ENCODE results near the gene DAZAP1. TPM values are rescaled to one million over a fixed set of nuclear protein-coding genes. Genes with fewer than 3 reads are reported as not detected.

The DAZAP1 gene
- total and polyA plus RNA-seq, 2 of the 4 experiments (the other 2 are of a cell fraction) = 22.0 to 62.8 TPM

DNA sequence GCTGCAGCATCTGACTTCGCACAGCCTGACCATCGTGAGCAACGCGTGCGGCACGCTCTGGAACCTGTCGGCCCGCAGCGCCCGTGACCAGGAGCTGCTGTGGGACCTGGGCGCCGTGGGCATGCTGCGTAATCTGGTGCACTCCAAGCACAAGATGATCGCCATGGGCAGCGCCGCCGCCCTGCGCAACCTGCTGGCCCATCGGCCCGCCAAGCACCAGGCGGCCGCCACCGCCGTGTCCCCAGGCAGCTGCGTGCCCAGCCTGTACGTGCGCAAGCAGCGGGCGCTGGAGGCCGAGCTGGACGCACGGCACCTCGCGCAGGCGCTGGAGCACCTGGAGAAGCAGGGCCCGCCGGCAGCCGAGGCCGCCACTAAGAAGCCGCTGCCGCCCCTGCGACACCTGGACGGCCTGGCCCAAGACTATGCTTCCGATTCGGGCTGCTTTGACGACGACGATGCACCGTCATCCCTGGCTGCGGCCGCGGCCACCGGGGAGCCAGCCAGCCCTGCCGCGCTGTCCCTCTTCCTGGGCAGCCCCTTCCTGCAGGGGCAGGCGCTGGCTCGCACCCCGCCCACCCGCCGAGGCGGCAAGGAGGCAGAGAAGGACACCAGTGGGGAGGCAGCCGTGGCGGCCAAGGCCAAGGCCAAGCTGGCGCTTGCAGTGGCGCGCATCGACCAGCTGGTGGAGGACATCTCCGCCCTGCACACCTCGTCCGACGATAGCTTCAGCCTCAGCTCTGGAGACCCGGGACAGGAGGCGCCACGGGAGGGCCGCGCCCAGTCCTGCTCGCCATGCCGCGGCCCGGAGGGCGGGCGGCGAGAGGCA is 58.0 kb downstream of the DAZAP1 start:
- H3K27me3 ChIP-seq (ENCODE audit: control insufficient read depth, insufficient read depth, low read length) = peaks cover 45% of the 10 kb centered on the region
- ATAC-seq (ENCODE audit: low read depth) = peak; percentile 40
- no peak overlapping the region for H4K91ac ChIP-seq (ENCODE audit: insufficient read depth, low read depth, low read length)
- in situ Hi-C loops (cut with MboI; ENCODE audit: low sequenced_read_pairs) = no loop called here
- no peak overlapping the region for H2BK5ac ChIP-seq (ENCODE audit: low read depth, low read length, poor library complexity, severe bottlenecking)
- H3K9me3 ChIP-seq (ENCODE audit: control insufficient read depth, insufficient read depth, low read length) = no peaks in the 10 kb centered on the region; the same call in 1 of the 2 replicates
- H3K4ac ChIP-seq (ENCODE audit: low read depth, low read length) = no peak overlapping the region
- H3K27ac ChIP-seq (ENCODE audit: insufficient read depth, low read length) = no peak overlapping the region
- H3K23ac ChIP-seq (ENCODE audit: low read depth, low read length) = no peak overlapping the region
- DNase-seq = peak; percentile 36
- no peak overlapping the region for H3K4me3 ChIP-seq (ENCODE audit: insufficient read depth, low read depth, low read length)
- no peak overlapping the region for H3K56ac ChIP-seq (ENCODE audit: extremely low read depth, insufficient read depth, low read length)
- 47% methylated on average over 52 of the region's 83 CpGs; no CpG with 5 or more reads in 1 of the 2 experiments for WGBS, 2 experiments (ENCODE audit: extremely low coverage in 2 of 2, insufficient read length in 1 of 2)
- H2AFZ ChIP-seq (replicated peaks; ENCODE audit: low read length, poor library complexity) = peak overlapping the region; percentile 58
- CTCF ChIA-PET = interaction anchor here (0.6 to 0.7 kb wide), 3 partner anchors 12 to 81 kb away, joined by 3 read pairs; no protein-coding TSS in a partner anchor
- no TSS peak for BruUV-seq (replicated peaks)
- H2AK9ac ChIP-seq (replicated peaks; ENCODE audit: low read depth, low read length, poor library complexity) = no peak overlapping the region
- no peak overlapping the region for H4K8ac ChIP-seq (ENCODE audit: low read depth in 2 of 2, low read length in 2 of 2)
- no peak overlapping the region for H2BK15ac ChIP-seq (ENCODE audit: low read depth, low read length)
- no peak overlapping the region for H2BK120ac ChIP-seq (ENCODE audit: low read depth, low read length)
- no peaks in the 10 kb centered on the region for H3K9me1 ChIP-seq (ENCODE audit: insufficient read depth, low read length)
- no peak overlapping the region for H3K4me2 ChIP-seq (ENCODE audit: low read depth, low read length)
- H3K79me1 ChIP-seq (ENCODE audit: low read depth in 1 of 2, low read length in 2 of 2) = no peaks in the 10 kb centered on the region
- POLR2A ChIA-PET (ENCODE audit: unreplicated experiment) = no interaction called here
- H2AK5ac ChIP-seq (ENCODE audit: low read depth, low read length) = no peak overlapping the region
- intact Hi-C loops (cut with micrococcal nuclease) = no loop called here
- H3K9ac ChIP-seq (ENCODE audit: low read depth, low read length) = no peak overlapping the region
- TF ChIP-seq MXI1 (IDR thresholded peaks at IDR 0.05; ENCODE audit: borderline replicate concordance, low read depth, low read length) (no peak), RAD21 (IDR thresholded peaks at IDR 0.05; ENCODE audit: low read length) (peak; percentile 36; the same call in 1 of the 2 replicates), SMC3 (IDR thresholded peaks at IDR 0.05; ENCODE audit: low read depth, low read length) (peak; percentile 23; the same call in 1 of the 2 replicates), FOS (IDR thresholded peaks at IDR 0.05; ENCODE audit: low read depth, low read length) (no peak)
- TF ChIP-seq, protein P1, sequence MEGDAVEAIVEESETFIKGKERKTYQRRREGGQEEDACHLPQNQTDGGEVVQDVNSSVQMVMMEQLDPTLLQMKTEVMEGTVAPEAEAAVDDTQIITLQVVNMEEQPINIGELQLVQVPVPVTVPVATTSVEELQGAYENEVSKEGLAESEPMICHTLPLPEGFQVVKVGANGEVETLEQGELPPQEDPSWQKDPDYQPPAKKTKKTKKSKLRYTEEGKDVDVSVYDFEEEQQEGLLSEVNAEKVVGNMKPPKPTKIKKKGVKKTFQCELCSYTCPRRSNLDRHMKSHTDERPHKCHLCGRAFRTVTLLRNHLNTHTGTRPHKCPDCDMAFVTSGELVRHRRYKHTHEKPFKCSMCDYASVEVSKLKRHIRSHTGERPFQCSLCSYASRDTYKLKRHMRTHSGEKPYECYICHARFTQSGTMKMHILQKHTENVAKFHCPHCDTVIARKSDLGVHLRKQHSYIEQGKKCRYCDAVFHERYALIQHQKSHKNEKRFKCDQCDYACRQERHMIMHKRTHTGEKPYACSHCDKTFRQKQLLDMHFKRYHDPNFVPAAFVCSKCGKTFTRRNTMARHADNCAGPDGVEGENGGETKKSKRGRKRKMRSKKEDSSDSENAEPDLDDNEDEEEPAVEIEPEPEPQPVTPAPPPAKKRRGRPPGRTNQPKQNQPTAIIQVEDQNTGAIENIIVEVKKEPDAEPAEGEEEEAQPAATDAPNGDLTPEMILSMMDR (conservative IDR thresholded peaks at IDR 0.05; ENCODE audit: low read depth, low read length) = peak; percentile 37
- H3K18ac ChIP-seq (ENCODE audit: low read depth, low read length) = no peak overlapping the region
- dilution Hi-C loops (cut with HindIII; ENCODE audit: low sequenced_read_pairs, unreplicated experiment) = no loop called here
- no peak overlapping the region for H2BK20ac ChIP-seq (ENCODE audit: low read depth, low read length)
- H3K36me3 ChIP-seq (ENCODE audit: control insufficient read depth, insufficient read depth, low read length) = peaks cover 3% of the 10 kb centered on the region; the same call in 1 of the 2 replicates
- no peak overlapping the region for H3K14ac ChIP-seq (replicated peaks; ENCODE audit: low read depth, low read length)
- H4K20me1 ChIP-seq (ENCODE audit: insufficient read depth, low read length) = peaks cover 47% of the 10 kb centered on the region
- H4K5ac ChIP-seq (ENCODE audit: low read depth, low read length) = no peak overlapping the region
- H3K4me1 ChIP-seq (ENCODE audit: control insufficient read depth, insufficient read depth, low read length) = peaks cover 14% of the 10 kb centered on the region
